Naive thymus-derived CD4-positive, alpha-beta T cell (primary cell): Measurements from ENCODE around the gene SAMD8. TPM values are rescaled to one million over a fixed set of nuclear protein-coding genes. Genes with fewer than 3 reads are reported as not detected.

Experiments used
- ATAC-seq: fragments of 150-1000 bp; cut with Tn5 transposase; 2 replicates; pipeline ENCODE4 v1.10.0; 2021; ENCODE audit warnings: mild to moderate bottlenecking, moderate library complexity
- CTCF ChIA-PET: fragments of 350-600 bp; sonication (Branson Sonifier 250); formaldehyde crosslinking; loops from one replicate; lab custom pipeline; 2021; ENCODE audit warnings: antibody characterized with exemption; lab: Charles Lee
- POLR2A ChIA-PET: fragments of 350-600 bp; sonication (Branson Sonifier 250); formaldehyde crosslinking; loops from one replicate; lab custom pipeline; 2021; ENCODE audit warnings: antibody characterized with exemption, inconsistent platforms; lab: Charles Lee
- DNase-seq, 9 donors: peaks; one replicate each; pipeline versions ENCODE4 v3.0.0 to v3.0.0-alpha.2; 2020 to 2022; ENCODE audit warnings: mixed read lengths in 1 of 9
- H3K27ac ChIP-seq: one replicate; pipeline ENCODE4 v1.7.0; 2013; ENCODE audit warnings: mild to moderate bottlenecking, low read depth, low read length, moderate library complexity
- H3K27me3 ChIP-seq, 2 donors: one replicate each; pipeline ENCODE4 v1.7.0; 2013; ENCODE audit warnings: low read length in 2 of 2, mild to moderate bottlenecking in 2 of 2, moderate library complexity in 2 of 2; ENCODE audit not compliant: control insufficient read depth in 2 of 2, insufficient read depth in 2 of 2
- H3K36me3 ChIP-seq, 3 experiments: 1 replicate in 2 of 3; 2 replicates in 1 of 3; pipeline ENCODE4 v1.7.0; 2013; ENCODE audit warnings: low read length in 3 of 3, mild to moderate bottlenecking in 3 of 3, moderate library complexity in 1 of 3; ENCODE audit not compliant: insufficient read depth in 3 of 3, control insufficient read depth in 2 of 3
- H3K4me1 ChIP-seq, 2 donors: one replicate each; pipeline ENCODE4 v1.7.0; 2013; ENCODE audit warnings: low read length in 2 of 2, mild to moderate bottlenecking in 2 of 2, moderate library complexity in 1 of 2; ENCODE audit not compliant: control insufficient read depth in 2 of 2, insufficient read depth in 2 of 2
- H3K4me3 ChIP-seq: 2 replicates; pipeline ENCODE4 v1.7.0; 2013; ENCODE audit warnings: mild to moderate bottlenecking, low read length
- H3K9me3 ChIP-seq, 3 experiments: 1 replicate in 2 of 3; 2 replicates in 1 of 3; pipeline ENCODE4 v1.7.0; 2013; ENCODE audit warnings: low read length in 3 of 3; ENCODE audit not compliant: control insufficient read depth in 2 of 3
- H3K27ac Mint-ChIP-seq, 9 donors: one replicate each; pipeline ENCODE4 v1.8.0; 2020 to 2022; ENCODE audit warnings: mixed read lengths in 9 of 9, mild to moderate bottlenecking in 8 of 9, moderate library complexity in 5 of 9, inconsistent platforms in 2 of 9
- H3K27me3 Mint-ChIP-seq, 5 donors: one replicate each; pipeline ENCODE4 v1.8.0; 2021 to 2022; ENCODE audit warnings: mixed read lengths in 5 of 5, mild to moderate bottlenecking in 1 of 5
- H3K36me3 Mint-ChIP-seq, 5 donors: one replicate each; pipeline ENCODE4 v1.8.0; 2020 to 2022; ENCODE audit warnings: mixed read lengths in 5 of 5, mild to moderate bottlenecking in 3 of 5, inconsistent platforms in 1 of 5
- H3K4me1 Mint-ChIP-seq, 7 donors: one replicate each; pipeline ENCODE4 v1.8.0; 2020 to 2022; ENCODE audit warnings: mixed read lengths in 7 of 7, mild to moderate bottlenecking in 3 of 7, inconsistent platforms in 1 of 7
- H3K4me3 Mint-ChIP-seq, 10 donors: one replicate each; pipeline ENCODE4 v1.8.0; 2020 to 2022; ENCODE audit warnings: mild to moderate bottlenecking in 10 of 10, mixed read lengths in 10 of 10, moderate library complexity in 6 of 10, inconsistent platforms in 2 of 10
- H3K9me3 Mint-ChIP-seq, 11 donors: one replicate each; pipeline ENCODE4 v1.8.0; 2020 to 2022; ENCODE audit warnings: mixed read lengths in 11 of 11, mild to moderate bottlenecking in 4 of 11, inconsistent platforms in 1 of 11, moderate library complexity in 1 of 11
- intact Hi-C, 2 donors: fragments of 100-400 bp; cut with micrococcal nuclease; formaldehyde crosslinking; loops; one replicate each; pipeline ENCODE4 v1.15.1; 2023
- polyA plus RNA-seq, 2 donors: library from polyadenylated mRNA; unstranded; fragments of 300-500 nt; fragmentation: Illumina TruSeq; gene quantifications; one replicate each; pipeline ENCODE4 v1.2.3, GENCODE V29; 2021
- total RNA-seq, 6 experiments: library from RNA in 5 of 6; stranded (reverse) in 5 of 6; gene quantifications; 1 replicate in 5 of 6; 2 replicates in 1 of 6; pipeline ENCODE4 v1.2.3 and lab custom pipeline; 2021 to 2026

The SAMD8 gene
- total and polyA plus RNA-seq, 7 experiments from 2014 or later, result 4.5 to 31.7 (median 16.2) TPM

- Mint-ChIP-seq H3K4me1 (peaks cover 21 to 44% (median 29%) of the 10 kb centered on the region in 7 donors), H3K27ac (peak overlapping the region; percentile 99 to 100 (median 100)), H3K4me3 (peak overlapping the region; percentile 87 to 100 (median 98)), H3K9me3 (peaks cover 0 to 5% (median 0%) of the 10 kb centered on the region in 11 donors), H3K27me3 (no peaks in the 10 kb centered on the region), H3K36me3 (peaks cover 0 to 16% (median 10%) of the 10 kb centered on the region in 5 donors)
- ATAC-seq (peak; percentile 70), DNase-seq (peak in 8 of 9 donors; percentile 55 to 88 (median 82))
- Histone ChIP-seq H3K9me3 (no peaks in the 10 kb centered on the region), H3K27ac (peak overlapping the region; percentile 96), H3K4me1 (peaks cover 15 to 21% of the 10 kb centered on the region in 2 donors), H3K27me3 (no peaks in the 10 kb centered on the region), H3K4me3 (peak overlapping the region; percentile 81), H3K36me3 (peaks cover 4 to 28% (median 7%) of the 10 kb centered on the region in 3 experiments)
- POLR2A ChIA-PET, result interaction anchor here (0.6 to 6.3 kb wide), 15 partner anchors 8 to 1963 kb away, joined by 3 to 122 read pairs (median 5); partner anchors contain the start of genes ADK, AP3M1, COMTD1 and DNAJC9
- CTCF ChIA-PET, result interaction anchor here (0.7 to 4.4 kb wide), 7 partner anchors 9 to 27 kb away, joined by 3 to 44 read pairs (median 4); partner anchors contain the start of gene COMTD1
- intact Hi-C loops, result loop anchor here (1.0 to 10.0 kb wide), 11 partner anchors 20 to 1715 kb away; partner anchors contain the start of genes ADK (in 2 of the 2), SAMD8 (in 2 of the 2), AP3M1 (in 1 of the 2) and KAT6B (in 1 of the 2)
Observed at GRCh38 chr10:75209921-75210281, 98.4 kb downstream of the SAMD8 start.

DNA sequence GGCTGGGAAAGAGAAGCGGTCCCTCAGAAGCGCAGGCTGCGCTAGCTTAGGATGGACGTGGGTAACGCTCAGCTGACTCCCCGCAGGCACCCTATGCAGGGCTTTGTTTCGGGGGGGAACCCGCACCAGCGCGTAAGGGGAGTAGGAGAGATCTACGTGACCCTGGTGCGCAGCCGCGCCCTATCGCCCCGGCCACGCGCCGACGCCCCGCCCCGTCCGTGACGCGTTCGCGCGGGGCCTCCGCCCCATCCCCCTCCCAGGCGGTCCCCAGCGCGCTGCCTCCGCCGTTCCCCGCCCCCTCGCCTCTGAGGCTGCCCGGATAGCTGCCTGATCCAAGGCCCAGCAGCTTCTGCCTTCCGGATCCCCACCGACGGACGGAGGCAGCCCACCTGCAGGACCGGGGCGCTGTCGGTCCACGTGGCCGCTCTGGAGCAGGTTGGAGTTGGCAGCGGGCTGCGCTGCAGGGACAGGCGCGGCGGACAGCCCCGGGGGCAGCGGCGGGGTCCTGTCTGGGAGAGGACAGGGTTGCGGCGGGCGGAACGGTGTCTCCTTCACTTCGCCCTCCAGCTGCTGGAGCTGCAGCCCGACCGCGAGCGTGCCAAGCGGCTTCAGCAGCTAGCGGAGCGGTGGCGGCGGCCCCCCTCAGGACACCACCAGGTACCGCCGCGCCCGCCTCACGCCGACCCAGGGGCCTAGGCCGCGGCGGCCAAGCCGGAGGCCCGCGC lies 99.0 kb downstream of the SAMD8 start, which contains the start of gene VDAC2:
Gene VDAC2, plus strand, starts transcription at position 515 of the 725 bp plus-strand sequence. CDS start 363 bp downstream, outside the sequence.
- ATAC-seq (peak; percentile 92), DNase-seq (peak; percentile 92 to 100 (median 98))
- peak within 1 kb of the TSS; percentile 87 to 100 (median 98) for H3K4me3 Mint-ChIP-seq
- no peaks in the 10 kb centered on the region for H3K27me3 ChIP-seq
- H3K4me1 Mint-ChIP-seq, result peaks cover 21 to 44% (median 29%) of the 10 kb centered on the region in 7 donors
- peaks cover 0 to 5% (median 0%) of the 10 kb centered on the region in 11 donors for H3K9me3 Mint-ChIP-seq
- peak within 1 kb of the TSS; percentile 99 to 100 (median 100) for H3K27ac Mint-ChIP-seq
- POLR2A ChIA-PET, result interaction anchor here (0.5 to 6.3 kb wide), 16 partner anchors 8 to 1964 kb away, joined by 3 to 122 read pairs (median 4); partner anchors contain the start of genes ADK, AP3M1, COMTD1 and DNAJC9
- peaks cover 4 to 29% (median 7%) of the 10 kb centered on the region in 3 experiments for H3K36me3 ChIP-seq
- H3K27me3 Mint-ChIP-seq, result no peaks in the 10 kb centered on the region
- peaks cover 0 to 16% (median 10%) of the 10 kb centered on the region in 5 donors for H3K36me3 Mint-ChIP-seq
- H3K9me3 ChIP-seq, result no peaks in the 10 kb centered on the region
- CTCF ChIA-PET, result interaction anchor here (0.7 to 4.4 kb wide), 7 partner anchors 10 to 26 kb away, joined by 3 to 44 read pairs (median 5); partner anchors contain the start of gene COMTD1
- intact Hi-C loops, result loop anchor here (1.0 to 10.0 kb wide), 11 partner anchors 20 to 1716 kb away; partner anchors contain the start of genes ADK (in 2 of the 2), SAMD8 (in 2 of the 2), AP3M1 (in 1 of the 2) and KAT6B (in 1 of the 2)
- H3K4me3 ChIP-seq, result peak within 1 kb of the TSS; percentile 81
- H3K27ac ChIP-seq, result peak within 1 kb of the TSS; percentile 96
- peaks cover 15 to 21% of the 10 kb centered on the region in 2 donors for H3K4me1 ChIP-seq

GRCh38 chr10:75211007-75211691 lies 99.7 kb downstream of the SAMD8 start:
- peak overlapping the region; percentile 81 for H3K4me3 ChIP-seq
- peaks cover 0 to 5% (median 0%) of the 10 kb centered on the region in 11 donors for H3K9me3 Mint-ChIP-seq

DNA sequence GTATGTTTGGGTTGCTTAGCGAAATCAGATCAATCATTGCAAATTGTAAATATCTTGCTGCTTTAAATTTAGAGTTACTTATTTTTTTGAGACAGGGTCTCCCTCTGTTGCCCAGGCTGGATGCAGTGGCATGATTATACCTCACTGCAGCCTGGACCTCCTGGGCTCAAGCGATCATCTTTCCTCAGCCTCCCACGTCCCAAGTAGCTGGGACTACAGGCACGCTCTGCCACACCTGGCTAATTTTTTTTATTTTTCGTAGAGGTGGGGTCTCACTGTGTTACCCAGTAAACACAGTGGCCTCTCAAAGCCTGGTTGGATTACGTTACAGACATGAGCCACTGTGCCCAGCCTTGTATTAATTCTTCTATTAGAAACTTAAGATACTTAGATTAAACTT lies 100.9 kb downstream of the SAMD8 start:
- peak overlapping the region; percentile 96 for H3K27ac ChIP-seq
- CTCF ChIA-PET, result interaction anchor here (0.7 to 4.4 kb wide), 6 partner anchors 11 to 257 kb away, joined by 3 to 44 read pairs (median 8); partner anchors contain the start of gene COMTD1
- H3K4me1 Mint-ChIP-seq, result peaks cover 27 to 50% (median 41%) of the 10 kb centered on the region in 7 donors

More at GRCh38 chr10:75211007-75211691, 99.7 kb downstream of the SAMD8 start:
- Mint-ChIP-seq H3K36me3 (peaks cover 0 to 18% (median 14%) of the 10 kb centered on the region in 5 donors), H3K27ac (peak overlapping the region; percentile 95 to 100 (median 100)), H3K4me3 (peak overlapping the region; percentile 87 to 100 (median 98)), H3K4me1 (peaks cover 24 to 44% (median 34%) of the 10 kb centered on the region in 7 donors), H3K27me3 (no peaks in the 10 kb centered on the region)
- Histone ChIP-seq H3K27ac (peak overlapping the region; percentile 96), H3K9me3 (no peaks in the 10 kb centered on the region), H3K27me3 (no peaks in the 10 kb centered on the region), H3K36me3 (peaks cover 4 to 34% (median 11%) of the 10 kb centered on the region in 3 experiments), H3K4me1 (peaks cover 15 to 26% of the 10 kb centered on the region in 2 donors)
- intact Hi-C loops, result loop anchor here (2.0 to 10.0 kb wide), 4 partner anchors 1034 to 1716 kb away; partner anchors contain the start of genes ADK (in 1 of the 2), AP3M1 (in 1 of the 2) and SEC24C (in 1 of the 2)
- ChIA-PET CTCF (interaction anchor here (1.2 to 4.4 kb wide), 5 partner anchors 14 to 25 kb away, joined by 4 to 44 read pairs (median 10); partner anchors contain the start of gene COMTD1), POLR2A (interaction anchor here (0.5 to 6.3 kb wide), 11 partner anchors 7 to 1062 kb away, joined by 3 to 122 read pairs (median 7); partner anchors contain the start of genes ADK, AP3M1, COMTD1 and SAMD8)
- DNase-seq (peak in 4 of 9 donors; percentile 13 to 39 (median 20)), ATAC-seq (no peak)

GRCh38 chr10:75220274-75220673 lies 108.8 kb downstream of the SAMD8 start:
- no peak overlapping the region for H3K4me3 ChIP-seq
- intact Hi-C loops, result no loop called here
- H3K36me3 ChIP-seq, result peaks cover 47 to 85% (median 48%) of the 10 kb centered on the region in 3 experiments
- ATAC-seq (no peak), DNase-seq (no peak)
- POLR2A ChIA-PET, result interaction anchor here (1.9 kb wide), 1 partner anchor 9 kb away, joined by 5 read pairs; the partner anchor contains the start of gene VDAC2
- Mint-ChIP-seq H3K27me3 (no peaks in the 10 kb centered on the region), H3K4me1 (peaks cover 26 to 60% (median 55%) of the 10 kb centered on the region in 7 donors), H3K4me3 (no peak overlapping the region), H3K9me3 (no peaks in the 10 kb centered on the region), H3K27ac (peak overlapping the region in 6 of 9 donors; percentile 8 to 79 (median 66)), H3K36me3 (peaks cover 15 to 43% (median 33%) of the 10 kb centered on the region in 5 donors)
- H3K27me3 ChIP-seq, result no peaks in the 10 kb centered on the region
- no peak overlapping the region for H3K27ac ChIP-seq
- no peaks in the 10 kb centered on the region for H3K9me3 ChIP-seq
- peaks cover 0 to 25% of the 10 kb centered on the region in 2 donors for H3K4me1 ChIP-seq
- CTCF ChIA-PET, result interaction anchor here (1.0 kb wide), 1 partner anchor 15 kb away, joined by 3 read pairs; the partner anchor contains the start of gene COMTD1

More for the DNA sequence above, 100.9 kb downstream of the SAMD8 start:
- H3K36me3 Mint-ChIP-seq, result peaks cover 0 to 25% (median 19%) of the 10 kb centered on the region in 5 donors
- no peaks in the 10 kb centered on the region for H3K9me3 ChIP-seq
- intact Hi-C loops, result loop anchor here in 1 of 2 donors (10.0 kb wide), 1 partner anchor 1468 kb away; the partner anchor contains the start of gene SEC24C
- peak overlapping the region; percentile 45 to 100 (median 100) for H3K27ac Mint-ChIP-seq
- peaks cover 15 to 37% of the 10 kb centered on the region in 2 donors for H3K4me1 ChIP-seq
- POLR2A ChIA-PET, result interaction anchor here (0.6 to 6.3 kb wide), 6 partner anchors 13 to 100 kb away, joined by 3 to 122 read pairs (median 30); partner anchors contain the start of genes COMTD1 and SAMD8
- peaks cover 6 to 46% (median 21%) of the 10 kb centered on the region in 3 experiments for H3K36me3 ChIP-seq
- no peaks in the 10 kb centered on the region for H3K27me3 ChIP-seq
- peak overlapping the region; percentile 85 to 100 (median 98) for H3K4me3 Mint-ChIP-seq
- H3K4me3 ChIP-seq, result no peak overlapping the region
- DNase-seq, result no peak
- H3K27me3 Mint-ChIP-seq, result no peaks in the 10 kb centered on the region
- H3K9me3 Mint-ChIP-seq, result peaks cover 0 to 5% (median 0%) of the 10 kb centered on the region in 11 donors
- ATAC-seq, result no peak
